Activated T-helper 1 cell treated with anti-CD3 and anti-CD28 coated beads, Interleukin-12 subunit alpha, Interleukin-12 subunit beta, Interleukin-2, Interleukin-4 antibody, amounts not matched to agents 30 ng/mL and 10 ng/mL and 1 ng/mL, durations not matched to agents 14 hours and 24 hours and 36 hours (primary cell): ENCODE measurements around the gene SECTM1. TPM values are rescaled to one million over a fixed set of nuclear protein-coding genes. Genes with fewer than 3 reads are reported as not detected.
A peak's percentile ranks its signal among the peaks of the same experiment; 100 is the strongest.

Experiments
- DNase-seq: peaks from one replicate; pipeline ENCODE4 v3.0.0; 2021; ENCODE audit warnings: low spot score
- H3K27ac Mint-ChIP-seq: one replicate; pipeline ENCODE4 v1.8.0; 2021; ENCODE audit warnings: mild to moderate bottlenecking, mixed read lengths
- H3K27me3 Mint-ChIP-seq: one replicate; pipeline ENCODE4 v1.8.0; 2022; ENCODE audit warnings: mild to moderate bottlenecking, moderate library complexity, mixed read lengths; ENCODE audit not compliant: insufficient read depth
- H3K36me3 Mint-ChIP-seq: one replicate; pipeline ENCODE4 v1.8.0; 2021; ENCODE audit warnings: low read depth, mixed read lengths
- H3K4me1 Mint-ChIP-seq: one replicate; pipeline ENCODE4 v1.8.0; 2021; ENCODE audit warnings: low read depth, mixed read lengths
- H3K4me3 Mint-ChIP-seq: one replicate; pipeline ENCODE4 v1.8.0; 2021; ENCODE audit warnings: mild to moderate bottlenecking, moderate library complexity, mixed read lengths
- H3K9me3 Mint-ChIP-seq: one replicate; pipeline ENCODE4 v1.8.0; 2021; ENCODE audit warnings: mixed read lengths
- intact Hi-C: fragments of 100-400 bp; cut with micrococcal nuclease; formaldehyde crosslinking; loops from one replicate; pipeline ENCODE4 v1.15.1; 2024
- total RNA-seq: library from RNA; stranded (reverse); gene quantifications from 2 replicates; pipeline ENCODE4 v1.2.3, GENCODE V29; 2022

The SECTM1 gene
- total RNA-seq, 1 donor from 2014 or later = 4.2 TPM

DNA sequence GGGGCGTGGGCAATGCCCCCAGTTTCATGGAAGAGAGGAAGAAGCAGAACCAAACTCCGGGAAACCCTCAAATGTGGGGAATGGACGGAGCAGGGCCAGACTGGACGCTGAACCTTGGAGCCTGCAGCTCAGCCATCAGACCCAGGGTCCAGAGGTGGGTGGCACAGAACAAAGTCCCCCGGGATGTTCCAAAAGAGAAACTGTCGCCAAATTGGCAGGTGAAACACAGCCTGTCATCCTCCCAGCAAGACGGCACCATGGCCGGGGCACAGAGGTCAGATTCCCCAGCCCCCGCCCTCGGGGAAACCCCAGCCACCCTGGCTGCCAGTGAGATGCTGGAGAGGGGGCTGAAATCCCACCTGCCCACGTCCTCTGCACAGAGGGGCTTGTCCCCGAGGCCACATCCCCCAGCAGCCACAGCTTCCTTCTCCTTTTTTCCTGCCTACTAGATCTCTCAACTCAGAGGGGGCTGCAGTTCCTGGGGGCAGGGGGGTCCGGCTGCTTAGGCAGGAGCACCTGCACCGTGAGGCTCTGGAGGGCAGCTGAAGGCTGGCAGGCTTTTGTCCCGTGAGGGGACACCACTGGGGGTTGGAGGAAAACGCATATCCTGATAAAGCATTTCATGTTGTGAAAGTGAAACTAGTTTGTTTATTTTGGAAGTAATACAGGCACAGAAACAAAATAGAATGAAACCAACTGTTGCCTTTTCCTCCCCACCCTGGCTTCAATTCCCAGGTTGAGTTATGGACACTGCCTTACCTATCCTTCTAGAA is 1.2 kb upstream of the SECTM1 start:
- DNase-seq = no peak

DNA sequence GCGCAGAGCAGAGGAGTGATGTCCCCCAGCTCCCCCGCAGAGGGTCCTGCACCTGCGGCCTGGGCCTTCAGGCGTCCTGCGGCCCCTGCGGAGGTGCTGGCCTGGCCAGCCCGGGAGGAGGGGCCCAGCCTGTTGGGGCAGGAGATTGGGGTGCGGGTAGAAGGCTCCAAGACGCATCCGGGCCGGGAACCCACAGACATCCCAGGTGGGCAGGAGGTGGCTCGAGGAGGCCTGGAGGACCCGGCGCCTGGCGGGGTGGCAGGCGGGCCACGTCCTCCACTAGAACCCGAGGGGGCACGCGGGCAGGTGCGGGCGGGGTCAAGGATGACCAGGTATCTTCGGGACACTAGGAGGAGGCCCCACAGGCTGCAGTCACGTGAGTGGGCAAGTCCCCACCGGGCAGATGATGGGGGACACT is 647 bp upstream of the SECTM1 start:
- Mint-ChIP-seq H3K27ac (no peak overlapping the region), H3K9me3 (no peaks in the 10 kb centered on the region)
- intact Hi-C loops = no loop called here

More for the DNA sequence above, 1.2 kb upstream of the SECTM1 start:
- intact Hi-C loops = no loop called here
- no peaks in the 10 kb centered on the region for H3K36me3 Mint-ChIP-seq
- peaks cover 13% of the 10 kb centered on the region for H3K27me3 Mint-ChIP-seq
- peak overlapping the region; percentile 91 for H3K4me3 Mint-ChIP-seq
- peak overlapping the region; percentile 91 for H3K27ac Mint-ChIP-seq
- peaks cover 30% of the 10 kb centered on the region for H3K4me1 Mint-ChIP-seq
- no peaks in the 10 kb centered on the region for H3K9me3 Mint-ChIP-seq

DNA sequence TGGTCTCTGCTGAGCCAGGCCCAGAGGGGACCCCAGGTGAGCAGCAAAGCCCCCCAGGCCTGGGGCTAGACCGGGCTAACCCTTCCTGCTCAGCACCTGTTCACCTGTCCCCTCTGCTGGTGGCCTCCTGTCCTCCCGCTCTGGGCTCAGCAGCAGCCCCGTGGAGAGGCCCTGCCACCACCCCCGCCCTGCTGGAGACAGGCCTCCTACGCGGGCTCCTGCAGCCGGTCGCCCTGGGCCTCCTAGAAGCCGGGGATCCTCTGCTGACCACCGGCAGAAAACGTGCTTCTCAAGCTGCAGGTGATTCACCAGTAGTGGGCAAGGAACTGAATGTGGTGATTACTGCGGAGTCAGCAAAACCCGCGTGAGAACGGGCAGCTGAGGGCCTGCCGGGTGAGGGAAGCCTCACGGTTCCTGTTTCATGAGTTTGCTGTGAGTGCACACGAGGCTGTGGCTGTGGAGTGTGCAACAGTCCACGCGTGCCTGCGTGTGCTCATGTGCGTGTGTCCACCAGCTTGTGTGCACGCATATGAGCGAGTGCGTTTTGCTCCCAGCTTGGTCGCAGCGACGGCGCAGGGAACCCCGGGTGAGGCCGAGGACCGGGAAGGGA is 792 bp downstream of the SECTM1 start:
- H3K36me3 Mint-ChIP-seq = no peaks in the 10 kb centered on the region
- H3K4me3 Mint-ChIP-seq = peak overlapping the region; percentile 81
- DNase-seq = no peak
- intact Hi-C loops = loop anchor here (1.0 kb wide), 1 partner anchor 34 kb away; no protein-coding TSS in a partner anchor
- H3K4me1 Mint-ChIP-seq = peaks cover 23% of the 10 kb centered on the region
- no peaks in the 10 kb centered on the region for H3K9me3 Mint-ChIP-seq
- H3K27ac Mint-ChIP-seq = peak overlapping the region; percentile 18
- peaks cover 7% of the 10 kb centered on the region for H3K27me3 Mint-ChIP-seq

More for the DNA sequence above, 647 bp upstream of the SECTM1 start:
- DNase-seq = no peak
- no peaks in the 10 kb centered on the region for H3K36me3 Mint-ChIP-seq
- peak overlapping the region; percentile 91 for H3K4me3 Mint-ChIP-seq
- H3K4me1 Mint-ChIP-seq = peaks cover 30% of the 10 kb centered on the region
- H3K27me3 Mint-ChIP-seq = peaks cover 13% of the 10 kb centered on the region

DNA sequence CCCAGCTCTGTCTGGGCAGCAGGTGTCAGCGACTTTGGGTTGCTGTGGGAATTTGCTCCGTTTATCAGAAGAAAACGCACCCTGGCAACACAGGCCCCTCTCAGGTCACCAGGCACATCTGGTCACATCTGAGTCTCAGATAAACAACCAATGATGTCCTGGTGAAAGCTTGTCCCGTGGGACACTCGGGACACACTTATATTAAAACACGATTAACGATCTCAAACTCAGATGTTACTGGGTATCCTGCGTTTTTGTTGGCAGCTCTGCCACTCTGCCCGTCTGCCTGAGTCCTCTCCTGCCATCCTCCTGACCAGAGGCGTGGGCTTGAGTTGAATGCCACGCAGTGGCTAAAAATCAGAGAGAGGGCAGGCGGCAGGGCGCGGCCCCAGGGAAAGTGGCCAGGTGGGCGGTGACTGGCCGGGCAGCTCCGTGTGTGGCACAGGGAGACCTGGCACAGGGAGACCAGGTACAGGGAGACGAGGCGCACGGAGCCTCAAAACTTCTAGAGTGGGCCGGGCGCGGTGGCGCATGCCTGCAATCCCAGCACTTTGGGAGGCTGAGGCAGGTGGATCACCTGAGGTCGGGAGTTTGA is 2.1 kb downstream of the SECTM1 start:
- Mint-ChIP-seq H3K4me1 (peaks cover 23% of the 10 kb centered on the region), H3K27me3 (peaks cover 7% of the 10 kb centered on the region), H3K36me3 (no peaks in the 10 kb centered on the region), H3K4me3 (peak overlapping the region; percentile 49), H3K27ac (no peak overlapping the region), H3K9me3 (no peaks in the 10 kb centered on the region)
- intact Hi-C loops = no loop called here
- DNase-seq = no peak

DNA sequence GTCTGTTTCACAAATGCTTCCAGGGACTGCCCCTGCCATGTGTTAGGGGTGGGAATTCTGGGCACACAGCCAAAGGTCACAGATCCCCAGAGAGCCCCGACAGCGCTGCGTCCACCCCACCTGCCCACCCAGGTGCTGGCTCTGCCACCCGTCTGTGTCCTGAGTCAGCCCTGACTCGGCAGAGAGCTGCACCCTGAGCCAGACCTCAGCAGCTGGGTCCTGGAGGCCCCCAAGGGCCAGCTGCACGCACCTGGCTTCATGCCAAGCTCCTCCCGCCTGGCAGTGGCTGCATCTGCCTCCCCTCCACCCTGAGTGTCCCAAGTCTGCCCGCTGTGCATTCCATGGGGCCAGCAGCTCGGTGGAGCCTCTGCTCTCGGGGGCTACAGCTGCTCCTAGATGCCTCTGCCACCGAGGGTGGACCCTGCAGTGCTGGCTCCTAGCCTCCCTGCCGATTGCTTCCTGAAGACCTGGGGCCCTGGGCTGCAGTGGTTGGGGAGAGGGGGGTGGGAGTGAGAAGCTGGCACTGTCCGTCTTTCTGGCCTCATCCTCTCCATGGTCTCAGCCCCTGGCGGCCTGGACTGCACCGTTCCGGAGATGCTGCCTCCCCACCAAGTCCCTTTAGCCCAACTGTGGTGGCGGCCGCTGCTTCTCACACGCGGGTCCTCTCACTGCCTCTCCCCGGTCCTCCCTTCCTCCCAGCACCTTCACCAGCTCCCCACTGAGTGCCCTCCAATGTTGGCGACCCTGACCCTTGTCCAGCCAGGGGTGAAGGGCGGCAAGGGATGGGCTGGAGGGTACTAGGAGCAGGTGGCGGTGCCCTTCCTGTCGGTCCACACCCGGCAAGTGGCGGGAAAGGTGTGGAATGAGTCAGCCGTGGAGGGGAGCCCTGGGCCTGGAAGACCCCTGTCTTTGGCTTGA is 3.0 kb downstream of the SECTM1 start:
- H3K9me3 Mint-ChIP-seq = no peaks in the 10 kb centered on the region
- peaks cover 7% of the 10 kb centered on the region for H3K27me3 Mint-ChIP-seq
- H3K36me3 Mint-ChIP-seq = peaks cover 1% of the 10 kb centered on the region
- no peak overlapping the region for H3K4me3 Mint-ChIP-seq
- H3K4me1 Mint-ChIP-seq = peaks cover 17% of the 10 kb centered on the region
- intact Hi-C loops = no loop called here
- no peak for DNase-seq
- peak overlapping the region; percentile 23 for H3K27ac Mint-ChIP-seq

DNA sequence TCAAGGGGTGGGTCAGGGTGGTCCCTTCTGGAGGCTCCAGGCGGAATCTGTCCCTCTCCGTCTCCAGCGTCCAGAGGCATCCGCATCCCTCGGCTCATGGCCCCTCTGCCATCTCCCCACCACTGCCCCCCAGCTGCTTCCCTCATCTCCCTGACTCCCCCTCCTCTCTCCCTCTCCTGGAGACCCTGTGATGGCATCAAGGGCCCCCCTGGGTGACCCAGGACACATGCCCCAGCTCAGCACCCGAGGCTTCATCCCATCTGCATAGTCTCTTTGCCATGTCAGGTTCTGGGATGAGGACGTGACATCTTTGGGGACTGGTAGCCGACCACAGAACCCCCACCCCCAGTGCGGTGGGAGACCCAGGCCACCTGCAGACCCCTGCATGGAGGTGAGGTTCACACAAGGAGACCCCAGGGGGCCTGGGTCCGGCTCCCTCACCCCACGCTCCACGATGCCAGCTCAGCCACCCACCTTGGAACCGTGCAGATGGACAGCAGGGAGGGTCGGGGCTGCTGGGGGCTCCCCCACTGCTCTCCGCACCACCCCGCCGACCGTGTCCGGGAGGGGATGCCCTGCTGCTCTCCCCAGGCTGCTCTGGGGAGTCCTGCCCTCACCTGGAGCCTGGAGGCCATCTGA is 3.8 kb downstream of the SECTM1 start:
- Mint-ChIP-seq H3K4me3 (no peak overlapping the region), H3K4me1 (peaks cover 13% of the 10 kb centered on the region)
- intact Hi-C loops = no loop called here

DNA sequence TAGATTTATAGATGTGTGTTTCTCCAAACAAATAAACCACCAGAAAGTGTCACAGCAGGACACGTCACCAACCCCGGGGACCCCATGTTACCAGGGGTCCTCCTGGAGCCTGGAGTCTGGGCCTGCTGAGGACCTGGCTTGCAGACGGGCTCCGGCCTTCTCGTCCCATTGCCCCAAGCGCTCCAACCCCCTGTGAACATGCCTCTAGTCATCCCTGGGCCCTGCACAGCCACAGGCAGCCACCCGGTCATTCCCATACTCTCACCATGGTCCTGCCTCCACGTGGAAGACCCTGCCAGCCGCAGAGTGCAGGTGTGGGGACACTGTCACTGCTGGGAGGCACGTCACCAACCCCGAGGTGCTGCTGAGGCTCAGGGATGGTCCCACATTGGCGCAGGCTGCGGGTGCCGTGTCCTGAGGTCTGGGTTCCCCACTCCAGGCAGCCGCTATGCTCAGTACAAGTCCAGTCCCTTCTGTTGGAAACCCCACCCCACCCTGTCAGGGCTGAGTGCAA is 4.5 kb downstream of the SECTM1 start:
- Mint-ChIP-seq H3K4me3 (no peak overlapping the region), H3K4me1 (peaks cover 13% of the 10 kb centered on the region), H3K9me3 (no peaks in the 10 kb centered on the region), H3K27me3 (peaks cover 7% of the 10 kb centered on the region), H3K36me3 (peaks cover 7% of the 10 kb centered on the region), H3K27ac (no peak overlapping the region)
- no peak for DNase-seq
- intact Hi-C loops = no loop called here

More for the DNA sequence above, 3.8 kb downstream of the SECTM1 start:
- Mint-ChIP-seq H3K27me3 (peaks cover 7% of the 10 kb centered on the region), H3K36me3 (peaks cover 3% of the 10 kb centered on the region), H3K9me3 (no peaks in the 10 kb centered on the region), H3K27ac (no peak overlapping the region)
- DNase-seq = no peak

DNA sequence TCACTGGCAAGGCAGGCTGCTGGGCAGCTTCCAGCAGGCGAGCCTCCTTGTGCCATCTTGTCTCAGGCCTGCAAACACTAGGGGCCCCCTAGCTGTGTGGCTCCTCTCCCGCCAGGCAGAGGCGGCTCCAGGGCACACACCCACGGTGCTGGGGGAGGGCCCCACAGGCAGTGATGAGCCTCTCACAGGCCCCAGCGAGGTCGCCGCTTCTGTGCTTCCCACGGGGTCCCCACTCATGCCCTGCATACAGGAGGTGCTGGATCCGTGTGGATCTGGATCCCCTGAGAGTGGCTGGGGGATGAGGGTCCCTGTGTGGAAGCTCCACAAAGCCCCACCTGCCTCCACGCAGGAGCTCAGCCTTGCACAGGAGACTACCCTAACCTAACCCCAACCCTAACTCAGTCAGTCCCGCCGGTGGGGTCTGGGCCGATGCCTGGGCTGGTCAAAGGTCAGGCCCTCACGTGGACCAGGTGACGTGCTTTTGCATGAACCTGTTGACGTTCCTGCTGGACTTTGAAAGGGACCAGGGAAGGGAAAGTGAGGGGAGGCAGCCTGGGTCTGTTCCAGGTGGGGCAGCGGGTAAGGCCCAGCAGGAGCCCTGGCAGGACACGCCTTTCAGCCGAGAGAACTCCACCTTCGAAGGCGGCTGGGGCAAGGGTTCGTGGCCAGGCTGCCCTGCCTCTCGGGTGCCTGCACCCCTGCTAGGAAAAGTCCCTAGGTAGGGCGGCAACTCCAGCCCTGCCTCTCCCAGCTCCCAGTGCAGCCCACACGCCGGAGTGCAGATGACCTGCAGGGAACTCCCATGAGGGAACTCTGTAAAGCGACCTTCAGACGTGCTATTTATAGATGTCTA is 5.2 kb downstream of the SECTM1 start:
- no peak for DNase-seq
- peaks cover 7% of the 10 kb centered on the region for H3K36me3 Mint-ChIP-seq
- intact Hi-C loops = no loop called here
- H3K27ac Mint-ChIP-seq = no peak overlapping the region
- H3K4me1 Mint-ChIP-seq = peaks cover 13% of the 10 kb centered on the region
- no peaks in the 10 kb centered on the region for H3K9me3 Mint-ChIP-seq
- H3K27me3 Mint-ChIP-seq = peaks cover 7% of the 10 kb centered on the region
- no peak overlapping the region for H3K4me3 Mint-ChIP-seq

DNA sequence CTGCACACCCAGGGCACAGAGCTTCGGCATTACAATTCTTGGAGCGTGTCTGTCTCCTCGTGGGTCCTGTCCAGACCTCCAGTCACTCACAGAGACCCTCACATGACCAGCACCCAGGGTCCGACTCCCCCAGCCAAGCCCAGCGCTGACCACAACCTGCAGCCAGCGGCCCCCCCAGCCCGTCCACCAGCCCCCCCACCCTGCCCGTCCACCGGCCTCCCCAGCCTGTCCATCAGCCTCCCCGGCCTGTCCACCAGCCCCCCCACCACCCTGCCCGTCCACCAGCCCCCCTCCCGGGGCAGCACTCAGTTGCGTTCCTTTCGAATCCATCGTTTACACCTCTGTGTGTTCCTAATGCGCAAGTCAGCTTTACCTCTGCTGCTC is 5.8 kb downstream of the SECTM1 start:
- Mint-ChIP-seq H3K27ac (no peak overlapping the region), H3K4me3 (no peak overlapping the region), H3K4me1 (peaks cover 10% of the 10 kb centered on the region), H3K27me3 (peaks cover 6% of the 10 kb centered on the region), H3K36me3 (peaks cover 7% of the 10 kb centered on the region), H3K9me3 (no peaks in the 10 kb centered on the region)
- no peak for DNase-seq
- intact Hi-C loops = no loop called here

DNA sequence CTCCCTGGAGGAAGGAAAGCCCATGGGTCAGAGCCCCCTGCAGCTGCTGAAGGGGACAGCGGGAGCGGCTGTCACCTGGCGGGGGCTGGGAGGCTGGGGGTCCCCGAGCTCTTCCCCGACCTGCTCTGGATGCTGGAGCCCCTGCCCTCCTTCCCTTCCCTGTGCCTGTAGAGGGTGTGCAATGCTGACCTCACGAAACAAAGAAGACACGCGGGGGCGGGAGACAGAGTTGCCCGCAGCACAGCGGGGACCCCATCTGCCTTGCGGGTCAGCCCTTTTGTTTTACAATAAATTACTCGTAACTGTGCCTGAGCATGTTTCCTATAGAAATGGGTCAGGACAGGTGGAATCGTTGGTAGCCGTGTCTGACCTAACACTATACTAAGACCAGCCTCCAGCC is 6.3 kb downstream of the SECTM1 start:
- Mint-ChIP-seq H3K27me3 (peaks cover 3% of the 10 kb centered on the region), H3K4me3 (no peak overlapping the region), H3K4me1 (peaks cover 8% of the 10 kb centered on the region), H3K9me3 (no peaks in the 10 kb centered on the region), H3K36me3 (peaks cover 7% of the 10 kb centered on the region), H3K27ac (no peak overlapping the region)
- DNase-seq = no peak
- intact Hi-C loops = no loop called here

DNA sequence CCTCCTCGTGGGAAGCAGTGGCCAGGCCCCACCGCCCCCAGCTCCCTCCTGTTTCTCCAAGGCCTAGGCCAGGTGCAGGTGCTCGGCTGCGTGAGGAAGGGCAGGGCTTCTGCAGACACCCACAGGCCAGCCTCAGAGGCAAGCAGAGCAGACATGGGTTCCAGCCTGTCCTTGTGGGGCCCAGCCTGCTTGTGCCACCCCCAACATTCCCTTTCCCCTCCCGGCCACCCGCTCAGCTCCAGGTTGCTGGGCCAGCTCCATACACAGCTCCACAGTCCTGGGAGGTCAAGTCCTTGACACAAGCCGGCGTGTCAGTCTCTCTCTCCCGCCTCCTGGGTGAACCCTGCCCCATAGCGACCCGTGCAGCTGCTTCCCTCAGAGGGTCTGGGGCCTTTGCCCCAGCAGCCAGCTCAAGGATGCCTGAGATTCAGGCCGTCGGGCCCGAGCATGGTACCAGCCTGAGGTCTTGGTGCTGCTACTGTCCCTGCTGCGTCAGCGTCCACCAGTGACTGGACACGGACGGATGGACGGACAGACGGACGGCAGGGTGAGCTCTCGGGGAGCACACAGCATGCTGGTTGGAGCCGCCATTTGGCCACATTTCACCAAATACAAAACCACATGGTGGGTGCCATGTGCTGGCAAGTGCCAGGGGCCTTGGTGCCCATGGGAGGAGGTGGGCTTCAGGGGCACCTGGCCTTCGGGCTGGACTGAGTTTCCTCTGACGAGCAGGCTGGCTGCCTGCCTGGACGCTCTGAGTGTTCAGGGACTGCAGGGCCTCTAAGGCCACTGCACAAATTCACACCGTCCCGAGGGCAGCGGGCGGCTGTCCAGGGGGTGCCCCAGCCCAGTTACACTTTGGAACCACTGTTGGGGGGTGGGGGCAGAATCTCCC is 8.0 kb downstream of the SECTM1 start:
- H3K27ac Mint-ChIP-seq = peak overlapping the region; percentile 72
- H3K36me3 Mint-ChIP-seq = peaks cover 10% of the 10 kb centered on the region
- no peaks in the 10 kb centered on the region for H3K27me3 Mint-ChIP-seq
- H3K4me1 Mint-ChIP-seq = peaks cover 13% of the 10 kb centered on the region
- no peak for DNase-seq
- no peaks in the 10 kb centered on the region for H3K9me3 Mint-ChIP-seq
- H3K4me3 Mint-ChIP-seq = no peak overlapping the region
- intact Hi-C loops = no loop called here
